ENCODE data around the gene DLX3.

DLX3 gene

DNA sequence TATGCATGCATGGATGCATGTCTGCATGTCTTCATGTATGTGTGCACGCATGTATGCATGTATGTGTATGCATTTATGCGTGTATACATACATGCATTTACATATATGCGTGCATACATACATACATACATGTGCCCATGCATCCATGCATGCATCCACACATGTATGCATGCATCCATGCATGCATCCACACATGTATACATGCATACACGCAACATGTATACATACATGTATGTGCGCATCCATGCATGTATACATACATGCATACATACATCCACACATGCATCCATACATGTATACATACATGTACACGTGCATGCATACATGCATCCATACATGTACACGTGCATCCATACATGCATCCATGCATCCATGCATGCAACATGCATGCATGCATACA is 29.8 kb upstream of the DLX3 start:
- no peak for DNase-seq (ENCODE audit: low read depth in 2 of 2, low spot score in 1 of 2)

DNA sequence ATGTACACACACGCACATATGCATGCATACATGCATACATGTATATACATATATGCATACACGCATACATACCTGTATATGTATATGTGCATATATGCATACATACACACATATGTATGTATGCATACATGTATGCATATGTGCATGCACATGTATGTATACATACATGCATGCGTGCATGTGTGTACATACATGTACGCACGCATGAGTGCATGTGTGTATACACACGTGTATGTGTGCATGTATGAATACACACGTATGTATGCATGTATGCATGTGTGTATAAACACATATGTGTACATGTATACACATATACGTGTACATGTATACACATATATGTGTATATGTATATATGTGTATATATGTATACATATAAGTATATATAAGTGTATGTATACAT is 28.5 kb upstream of the DLX3 start:
- no peak for DNase-seq (ENCODE audit: low read depth in 2 of 2, low spot score in 1 of 2)

DNA sequence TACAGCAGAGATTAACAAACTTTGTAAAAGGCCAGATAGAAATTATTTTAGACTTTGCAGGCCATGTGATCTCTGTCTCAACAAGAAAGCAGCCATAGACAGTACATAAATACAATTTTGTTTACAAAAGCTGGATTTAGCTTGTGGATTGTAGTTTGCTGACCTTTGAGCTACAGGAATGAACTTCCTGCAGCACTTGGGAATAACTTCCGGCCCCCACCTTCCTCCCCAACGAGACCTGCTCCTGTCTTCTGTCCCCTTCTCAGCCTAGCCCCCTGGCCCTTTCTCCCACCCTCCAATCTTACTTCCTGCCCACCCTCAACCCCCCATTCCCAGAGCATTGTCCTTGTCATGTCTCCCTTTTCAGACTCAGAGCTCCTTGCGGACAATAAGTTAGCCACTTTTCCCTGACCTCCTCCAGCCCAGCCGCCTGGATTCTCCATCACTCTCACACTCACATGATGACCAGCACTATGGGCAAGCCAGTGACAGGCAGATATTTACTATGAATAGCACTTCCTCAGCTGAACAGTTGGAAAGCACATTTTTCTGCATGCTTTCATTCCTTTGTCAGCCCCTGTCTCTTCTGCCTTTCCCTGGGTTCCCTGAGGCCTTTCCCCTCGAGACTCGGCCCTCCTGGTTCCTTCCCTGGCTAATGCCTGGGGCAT is 27.6 kb upstream of the DLX3 start:
- DNase-seq (ENCODE audit: low read depth in 2 of 2, low spot score in 1 of 2): no peak

DNA sequence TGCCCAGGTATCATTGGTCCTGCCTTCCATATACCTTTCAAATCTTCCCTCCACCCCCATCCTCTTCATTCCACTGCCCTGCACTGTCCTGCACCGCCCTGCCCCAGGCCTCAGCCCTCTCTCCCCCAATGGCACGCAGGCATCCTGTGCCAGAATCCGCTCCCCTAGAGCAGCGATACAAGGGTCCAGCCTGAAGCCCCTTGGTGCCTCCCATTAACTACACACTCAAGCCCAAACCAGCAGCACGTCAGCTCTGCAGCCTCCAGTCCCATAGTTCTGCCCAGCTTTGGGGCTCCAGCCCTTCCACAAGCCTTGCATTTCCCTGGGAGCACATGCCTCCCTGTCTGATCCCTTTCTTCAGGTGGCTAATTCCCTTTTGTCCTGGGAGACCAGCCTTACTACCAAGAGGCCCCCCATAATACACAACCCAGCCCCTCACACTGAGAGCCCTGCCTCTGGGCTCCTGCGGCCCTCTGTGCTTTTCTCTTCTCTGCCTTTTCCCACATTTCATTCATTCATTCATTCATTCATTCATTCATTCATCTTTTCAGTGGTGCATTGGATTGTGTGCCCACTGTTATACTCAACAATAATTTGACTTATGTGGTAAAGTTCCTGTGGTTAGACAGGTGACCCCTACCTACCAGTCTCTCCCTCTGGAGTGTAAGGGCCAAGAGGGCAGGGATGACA is 26.8 kb upstream of the DLX3 start:
- DNase-seq (ENCODE audit: low read depth in 2 of 2, low spot score in 1 of 2): no peak

DNA sequence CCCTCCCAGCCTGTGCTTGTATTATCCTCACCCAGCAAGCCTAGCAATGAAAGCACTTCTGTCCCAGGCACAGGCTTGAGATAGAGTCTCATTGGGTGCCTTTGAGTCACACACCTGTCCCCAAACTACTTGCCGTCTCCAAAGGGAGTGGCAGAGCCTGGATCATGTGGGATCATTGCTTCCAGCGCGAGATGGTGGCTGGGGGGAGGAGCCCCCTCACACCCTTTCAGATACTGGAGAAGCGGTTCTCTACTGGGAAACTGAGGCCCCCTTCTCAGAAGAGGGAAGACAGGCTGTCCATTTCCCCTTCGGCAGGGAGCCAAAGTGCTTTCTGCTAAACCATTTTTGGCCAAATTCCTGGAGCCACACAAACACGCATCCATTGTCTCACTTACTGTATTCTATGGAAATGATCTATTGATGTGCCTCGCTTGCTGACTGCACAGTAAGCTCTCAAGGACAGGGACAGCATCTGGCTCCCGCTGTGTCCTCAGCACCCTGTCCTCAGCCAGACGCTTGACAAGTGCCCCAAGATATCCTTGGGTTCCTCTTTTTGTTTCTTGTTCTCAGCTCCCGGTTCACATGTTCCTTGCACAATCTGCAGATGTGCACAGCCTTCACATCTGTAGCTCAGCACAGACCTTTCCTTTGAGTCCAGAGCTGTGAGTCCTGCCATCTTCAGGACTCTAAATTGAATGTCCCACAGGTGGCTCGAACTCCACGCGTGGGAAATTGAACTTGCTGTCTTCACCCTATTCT is 26.0 kb upstream of the DLX3 start:
- no peak for DNase-seq (ENCODE audit: low read depth in 2 of 2, low spot score in 1 of 2)

DNA sequence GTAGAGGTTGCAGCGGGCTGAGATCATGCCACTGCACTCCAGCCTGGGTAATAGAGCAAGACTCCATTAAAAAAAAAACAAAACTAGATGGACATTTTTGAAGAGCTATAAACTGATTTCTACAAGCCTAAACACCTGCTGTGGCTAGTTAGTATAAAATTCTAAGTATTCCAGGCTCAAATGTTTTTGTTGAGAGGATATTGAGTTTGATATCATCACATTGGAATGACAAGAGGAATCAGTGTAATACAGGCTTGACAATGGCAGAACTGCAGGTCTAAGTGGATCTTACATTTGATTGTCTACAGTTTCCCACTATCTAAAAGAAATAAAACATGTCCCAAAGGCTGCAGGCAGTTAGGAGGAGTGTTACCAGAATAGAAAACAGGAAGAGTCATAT is 23.9 kb upstream of the DLX3 start:
- DNase-seq (ENCODE audit: low read depth in 2 of 2, low spot score in 1 of 2): no peak

DNA sequence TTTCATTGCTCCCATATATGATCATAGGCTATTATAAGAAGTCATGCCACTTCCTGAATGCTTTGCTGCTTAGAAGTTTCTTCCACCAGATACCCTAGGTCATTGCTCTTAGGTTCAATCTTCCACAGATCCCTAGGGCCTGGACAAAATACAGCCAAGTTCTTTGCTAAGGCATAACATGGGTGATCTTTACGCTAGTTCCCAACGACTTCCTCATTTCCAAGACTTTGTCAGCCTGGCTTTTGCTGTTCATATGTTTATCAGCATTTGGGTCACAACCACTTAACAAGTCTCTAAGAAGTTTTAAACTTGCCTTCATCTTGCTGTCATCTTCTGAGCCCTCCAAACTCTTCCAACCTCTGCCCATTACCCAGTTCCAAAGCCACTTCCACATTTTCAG is 20.1 kb upstream of the DLX3 start:
- DNase-seq (ENCODE audit: low read depth in 2 of 2, low spot score in 1 of 2): no peak

DNA sequence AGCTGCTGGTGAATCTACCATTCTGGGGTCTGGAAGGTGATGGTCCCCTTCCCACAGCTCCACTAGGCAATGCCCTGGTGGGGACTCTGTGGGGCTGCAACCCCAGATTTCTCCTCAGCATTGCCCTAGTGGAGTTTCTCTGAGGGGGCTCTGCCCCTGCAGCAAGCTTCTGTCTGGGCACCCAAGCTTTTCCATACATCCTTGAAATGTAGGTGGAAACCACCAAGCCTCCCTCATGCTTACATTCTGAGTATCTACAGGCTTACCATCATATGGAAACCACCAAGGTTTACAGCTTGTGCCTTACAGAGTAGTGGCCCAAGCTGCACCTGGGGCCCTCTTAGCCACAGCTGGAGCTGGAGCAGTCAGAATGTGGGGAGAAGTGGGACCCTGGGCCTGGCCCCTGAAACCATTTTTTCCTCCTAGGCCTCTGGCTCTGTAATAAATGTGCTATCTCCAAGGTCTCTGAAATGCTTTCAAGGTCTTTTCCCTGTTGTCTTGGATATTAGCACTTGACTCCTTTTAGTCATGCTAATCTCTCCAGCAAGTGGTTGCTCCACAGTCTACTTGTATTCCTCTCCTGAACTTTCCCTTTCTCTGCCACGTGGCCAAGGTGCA is 19.6 kb upstream of the DLX3 start:
- DNase-seq (ENCODE audit: low read depth in 2 of 2, low spot score in 1 of 2): no peak

DNA sequence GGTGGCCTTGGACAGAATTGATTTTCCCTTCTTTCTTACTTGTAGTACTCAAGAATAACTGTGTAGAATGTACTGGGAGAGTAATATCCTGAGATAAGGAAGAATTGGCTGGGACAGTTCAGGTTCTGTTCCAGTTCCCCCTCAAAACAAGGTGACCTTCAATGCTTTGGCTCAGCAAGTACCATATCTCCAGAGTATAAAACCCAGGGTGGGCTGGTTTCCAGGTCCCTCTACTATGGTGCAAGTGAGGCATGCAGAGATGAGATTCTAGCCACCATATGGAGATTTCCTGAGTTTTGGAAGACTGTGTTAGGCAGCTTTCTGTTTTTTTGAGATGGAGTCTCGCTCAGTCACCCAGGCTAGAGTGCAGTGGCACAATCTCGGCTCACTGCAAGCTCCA is 18.1 kb upstream of the DLX3 start:
- no peak for DNase-seq (ENCODE audit: low read depth in 2 of 2, low spot score in 1 of 2)

DNA sequence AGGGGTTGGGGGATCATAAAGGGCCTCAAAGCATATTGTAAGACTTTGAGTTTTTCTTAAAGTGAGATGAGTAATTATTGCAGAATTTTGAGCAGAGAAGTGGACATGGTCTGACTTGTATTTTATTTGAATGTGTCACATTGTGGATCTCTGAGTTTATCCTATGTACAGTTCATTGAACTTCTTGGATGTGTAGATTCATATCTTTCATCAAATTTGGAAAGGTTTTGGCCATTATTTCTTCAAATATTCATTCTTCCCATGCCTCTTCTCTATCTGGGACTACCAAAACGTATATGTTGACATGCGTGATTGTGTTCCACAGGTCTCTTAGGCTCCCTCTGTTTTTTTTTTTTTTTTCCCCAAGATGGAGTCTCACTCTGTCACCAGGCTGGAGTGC is 14.3 kb upstream of the DLX3 start:
- DNase-seq (ENCODE audit: low read depth in 2 of 2, low spot score in 1 of 2): no peak

DNA sequence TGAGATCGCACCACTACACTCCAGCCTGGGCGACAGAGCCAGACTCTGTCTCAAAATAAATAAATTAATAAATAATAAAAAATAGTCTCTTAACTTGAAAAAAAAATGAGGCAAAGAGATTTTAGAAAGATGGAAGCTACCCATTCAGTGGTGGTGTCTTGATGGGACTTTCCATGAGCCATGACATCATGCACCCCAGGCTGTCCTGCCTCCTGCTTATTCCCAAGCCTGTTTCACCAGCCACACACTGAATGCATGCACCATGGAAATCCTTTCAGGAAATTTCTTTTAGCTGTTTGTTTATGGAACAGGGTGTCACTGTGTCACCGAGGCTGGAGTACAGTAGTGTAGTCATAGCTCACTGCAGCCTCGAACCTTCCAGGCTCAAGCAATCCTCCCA is 8.9 kb upstream of the DLX3 start:
- DNase-seq (ENCODE audit: low read depth in 2 of 2, low spot score in 1 of 2): no peak

DNA sequence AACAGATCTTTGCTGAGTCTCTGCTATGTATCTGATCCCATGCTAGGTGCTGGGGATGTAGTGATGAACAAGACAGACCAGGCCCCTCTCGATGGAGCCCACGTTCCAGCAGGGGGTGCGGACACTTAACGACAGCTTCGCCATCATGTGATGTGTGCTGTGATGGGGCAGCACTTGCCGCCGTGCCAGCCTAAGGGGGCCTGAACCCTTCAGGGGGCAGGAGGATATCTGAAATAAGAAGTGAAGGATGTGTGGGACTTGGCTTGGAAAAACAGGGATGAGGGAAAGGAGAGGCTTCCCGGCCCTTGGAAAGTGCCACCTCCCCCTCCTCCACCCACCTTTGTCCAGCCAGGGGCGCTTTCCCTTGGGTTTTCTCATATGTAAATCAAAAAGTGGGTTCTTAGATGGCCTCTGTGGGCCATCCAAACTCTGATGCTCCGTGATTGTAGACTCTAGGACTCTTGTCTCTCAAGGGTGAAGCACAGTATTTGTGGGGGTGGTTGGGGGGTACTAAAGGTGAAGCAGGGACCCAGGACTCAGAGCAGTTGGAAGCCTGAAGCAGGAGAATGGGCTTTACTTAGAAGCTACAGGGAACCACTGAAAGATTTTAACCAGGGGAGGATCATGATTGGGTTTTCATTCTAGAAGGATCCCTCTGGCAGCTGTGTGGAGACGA is 4.0 kb upstream of the DLX3 start:
- DNase-seq (ENCODE audit: low read depth in 2 of 2, low spot score in 1 of 2): no peak

DNA sequence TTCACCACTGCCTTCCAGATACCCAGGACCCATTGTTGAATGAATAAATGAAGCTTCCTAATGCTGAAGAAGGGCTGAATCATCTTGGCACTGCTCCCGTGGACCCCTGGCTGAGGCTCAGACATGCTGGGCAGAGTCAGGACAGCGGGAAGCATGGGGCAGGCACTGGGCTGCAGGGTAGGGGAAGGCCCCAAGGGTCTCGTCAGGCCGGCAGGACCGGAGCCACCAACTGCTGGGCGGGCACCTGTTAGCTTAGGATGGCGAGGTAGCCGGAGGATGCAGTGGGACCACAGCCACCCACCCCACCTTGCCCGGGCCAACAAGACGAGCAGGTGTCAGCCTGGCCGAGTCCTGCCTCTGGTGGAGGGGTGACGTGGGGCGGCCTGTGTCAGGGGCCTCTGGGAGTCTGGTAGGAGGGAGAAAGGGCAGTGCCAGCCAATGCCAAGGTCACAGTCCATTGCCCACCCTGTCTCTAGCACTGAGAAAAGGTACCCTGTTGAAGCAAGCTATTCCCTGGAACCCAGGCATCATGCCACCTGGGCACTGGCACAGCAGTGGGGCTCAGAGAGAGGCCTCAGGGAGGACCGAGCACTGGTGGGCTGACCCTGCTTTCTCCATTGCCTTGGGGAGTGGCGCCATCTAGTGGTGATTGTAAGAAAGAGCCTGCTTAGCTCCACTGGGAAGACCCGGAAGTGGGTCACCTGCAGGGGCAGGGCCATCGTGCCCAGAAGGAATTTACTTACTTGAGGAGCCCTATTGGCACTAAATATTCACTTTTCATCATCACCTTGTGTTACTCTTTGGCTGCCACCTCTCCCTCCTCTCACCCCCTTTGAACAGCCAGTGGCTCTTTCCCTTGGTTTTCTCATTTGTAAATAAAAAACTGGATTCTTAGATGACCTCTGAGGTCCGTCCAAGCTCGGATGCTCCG is 3.0 kb upstream of the DLX3 start:
- DNase-seq (ENCODE audit: low read depth in 2 of 2, low spot score in 1 of 2): peak; percentile 51 to 73

DNA sequence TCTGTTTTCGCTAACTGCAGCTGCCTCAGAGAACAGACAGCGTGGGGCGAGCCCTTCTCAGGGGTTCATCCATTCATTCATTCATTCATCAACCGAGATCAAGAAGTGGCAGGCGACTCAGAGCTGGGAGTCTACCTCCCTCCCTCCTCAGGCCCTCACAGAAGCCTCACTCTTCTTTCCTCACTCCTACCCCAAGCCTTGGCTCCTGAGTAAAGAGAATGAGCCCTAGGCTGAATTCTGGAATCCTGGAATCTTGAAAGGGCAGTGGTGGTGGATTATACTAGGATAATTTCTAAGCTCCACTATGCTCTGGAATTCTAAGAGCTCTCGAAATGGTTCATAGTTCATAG is 2.3 kb upstream of the DLX3 start:
- DNase-seq (ENCODE audit: low read depth in 2 of 2, low spot score in 1 of 2): no peak

DNA sequence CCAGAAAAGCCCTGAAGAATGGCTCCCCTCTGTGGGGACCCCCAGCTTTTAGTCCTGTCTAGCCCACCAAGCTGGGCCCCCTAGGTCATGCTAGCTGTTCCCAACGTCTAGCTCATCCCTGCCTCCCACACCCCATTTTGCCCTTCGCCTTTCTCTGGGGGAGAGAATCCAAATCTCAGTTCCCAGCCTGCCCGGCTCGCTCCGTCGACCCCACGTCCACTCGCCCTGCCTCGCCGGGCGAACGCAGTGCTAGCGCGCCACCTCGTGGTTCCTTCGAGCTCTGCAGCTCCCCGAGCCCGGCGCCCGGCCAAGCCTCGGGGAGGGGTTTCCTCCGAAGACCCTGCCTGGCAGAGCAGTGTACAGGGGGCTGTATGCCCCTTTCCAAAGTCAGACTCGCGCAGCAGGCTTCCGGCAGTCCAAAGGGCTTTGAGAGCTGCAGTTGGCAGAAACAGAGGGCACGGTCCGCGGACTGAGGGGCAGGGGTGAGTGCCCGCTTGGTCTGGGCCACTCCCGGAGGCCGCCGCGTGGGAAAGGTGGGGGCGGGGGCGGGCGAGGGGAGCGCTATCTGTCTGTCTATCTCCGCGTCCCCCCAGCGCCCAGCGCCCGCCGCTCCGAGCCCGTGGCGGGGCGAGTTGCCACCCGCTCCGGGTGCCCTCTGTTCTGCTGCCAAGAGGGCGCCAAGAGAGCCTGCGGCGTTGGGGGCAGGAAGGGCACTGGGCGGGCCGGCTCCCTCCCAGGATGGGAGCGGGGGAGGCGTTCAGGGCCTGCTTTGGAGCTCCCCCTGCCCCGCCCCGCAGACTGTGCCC is 1.7 kb upstream of the DLX3 start:
- peak; percentile 18 to 52 for DNase-seq (ENCODE audit: low read depth in 2 of 2, low spot score in 1 of 2)

DNA sequence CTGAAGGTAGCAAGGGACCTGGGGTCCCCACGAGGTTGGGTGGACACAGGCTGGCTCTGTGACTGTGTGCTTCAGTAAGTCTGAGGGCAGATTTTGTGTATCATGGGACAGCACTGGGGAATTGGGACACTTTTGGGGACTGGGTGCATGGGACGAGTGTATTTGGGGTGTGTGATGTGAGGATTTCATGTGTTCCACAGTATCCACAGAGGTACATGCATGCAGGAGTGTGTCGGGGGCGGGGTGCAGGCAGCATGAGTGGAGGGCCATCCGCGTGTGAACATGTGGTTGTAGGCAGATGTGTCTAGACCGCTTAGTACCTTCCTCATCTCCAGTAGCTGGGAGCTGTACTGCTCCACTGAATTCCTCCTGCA is 1.1 kb upstream of the DLX3 start:
- DNase-seq (ENCODE audit: low read depth in 2 of 2, low spot score in 1 of 2): no peak

DNA sequence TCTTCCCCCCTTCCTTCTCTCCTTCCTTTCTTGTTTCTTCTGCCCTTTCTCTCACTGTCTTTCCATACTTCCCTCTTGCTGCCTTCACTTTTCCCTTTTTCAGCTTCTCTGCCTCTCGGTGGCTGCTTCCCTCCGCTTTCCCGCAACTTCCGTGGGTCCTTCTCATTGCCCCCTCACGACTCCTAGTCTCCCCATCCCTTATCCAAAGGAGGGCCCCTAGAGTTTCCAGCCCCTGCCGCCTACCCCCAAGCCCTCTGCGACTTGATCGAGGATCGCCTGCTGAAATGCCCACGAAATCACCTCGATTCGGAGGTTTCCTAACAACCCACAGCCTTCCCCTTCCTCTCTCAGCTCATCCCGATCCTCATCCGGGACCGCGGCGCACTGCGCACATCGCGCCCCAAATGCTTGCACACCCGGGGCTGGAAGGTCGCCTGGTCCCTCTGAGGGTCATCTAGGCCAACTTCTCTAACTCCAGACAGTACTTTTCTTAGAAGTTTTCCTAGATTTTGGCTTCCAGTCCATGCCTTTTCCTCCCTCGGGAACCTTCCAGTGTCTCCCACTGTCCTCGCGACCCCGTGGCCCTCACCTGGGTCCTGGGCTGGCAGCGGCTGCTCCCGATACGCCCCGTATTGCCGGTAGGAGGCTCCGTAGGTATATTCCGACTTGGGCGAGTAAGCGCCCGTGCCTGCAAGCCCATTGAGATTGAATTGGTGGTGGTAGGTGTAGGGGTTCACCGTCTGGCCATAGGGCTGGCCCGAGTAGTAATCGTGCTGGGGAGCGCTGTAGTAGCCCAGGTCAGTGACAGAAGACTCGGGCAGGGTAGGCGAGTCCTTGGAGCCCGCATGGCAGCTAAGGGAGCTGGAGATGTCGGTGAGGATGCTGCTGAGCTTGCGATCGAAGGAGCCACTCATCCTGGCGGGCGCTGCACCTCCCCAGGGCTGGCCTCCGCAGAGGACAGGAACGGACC is 654 bp downstream of the DLX3 start:
- no peak for DNase-seq (ENCODE audit: low read depth in 2 of 2, low spot score in 1 of 2)

DNA sequence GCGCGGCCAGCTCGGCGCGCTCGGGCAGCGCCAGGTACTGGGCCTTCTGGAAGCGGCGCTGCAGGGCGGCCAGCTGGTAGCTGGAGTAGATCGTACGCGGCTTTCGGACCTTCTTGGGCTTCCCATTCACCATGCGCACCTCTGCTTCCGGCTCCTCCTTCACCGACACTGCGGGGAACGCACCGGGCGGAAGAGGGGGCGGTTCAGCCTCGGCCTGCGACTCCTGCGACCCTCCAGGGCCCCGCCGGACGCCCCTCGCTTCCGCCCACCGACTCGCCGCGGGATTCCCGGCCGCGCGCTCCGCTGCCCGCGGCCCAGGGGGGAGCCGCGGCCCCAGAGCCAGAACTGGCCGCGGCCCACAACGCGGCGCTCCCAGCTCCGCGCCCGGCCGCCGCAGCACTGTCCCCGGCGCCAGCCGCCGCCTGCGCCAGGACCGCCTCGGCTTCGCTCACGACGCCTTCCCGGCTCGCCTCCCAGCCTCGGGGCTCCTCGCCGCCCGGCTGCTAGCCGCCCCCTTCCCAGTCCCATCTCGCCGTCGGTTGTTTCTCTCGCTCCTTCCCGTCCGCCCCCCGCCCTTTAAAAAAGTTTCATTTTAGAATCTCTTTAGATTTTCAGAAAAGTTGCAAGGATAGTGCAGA is 1.5 kb downstream of the DLX3 start:
- no peak for DNase-seq (ENCODE audit: low read depth in 2 of 2, low spot score in 1 of 2)
